HFFc6 (cell line): Measurements from ENCODE around the gene TMEM17. TPM values are rescaled to one million over a fixed set of nuclear protein-coding genes. Genes with fewer than 3 reads are reported as not detected.

Source experiments
- DNase-seq: peaks from one replicate; pipeline ENCODE4 v3.0.0-alpha.2; 2018
- H3K27ac Mint-ChIP-seq: 2 replicates; pipeline ENCODE4 v1.8.0; 2020; ENCODE audit warnings: mild to moderate bottlenecking, mixed read lengths
- H3K27me3 Mint-ChIP-seq: 2 replicates; pipeline ENCODE4 v1.8.0; 2021; ENCODE audit warnings: mild to moderate bottlenecking, moderate library complexity, mixed read lengths; ENCODE audit not compliant: insufficient read depth
- H3K36me3 Mint-ChIP-seq: 2 replicates; pipeline ENCODE4 v1.8.0; 2021; ENCODE audit warnings: low read depth, mixed read lengths
- H3K4me1 Mint-ChIP-seq: 2 replicates; pipeline ENCODE4 v1.8.0; 2020; ENCODE audit warnings: low read depth, mixed read lengths
- H3K4me3 Mint-ChIP-seq: 2 replicates; pipeline ENCODE4 v1.8.0; 2020; ENCODE audit warnings: mild to moderate bottlenecking, moderate library complexity, mixed read lengths
- H3K9me3 Mint-ChIP-seq: 2 replicates; pipeline ENCODE4 v1.8.0; 2020; ENCODE audit warnings: mild to moderate bottlenecking, mixed read lengths
- total RNA-seq, 6 experiments: library from RNA; stranded (reverse); fragmentation: NEBNext Ultra II Directional; extraction: Animal tissue kit (Norgen Biotek cat#: 25700); gene quantifications; 2 replicates in 1 of 6; 3 replicates in 5 of 6; pipeline ENCODE4 v1.2.3, GENCODE V29; 2021
- TF ChIP-seq, protein P1 (sequence below): fragments of 200-600 bp; sonication (generic); IDR thresholded peaks from 2 replicates; pipeline ENCODE4 v1.5.0; 2021; ENCODE audit warnings: antibody characterized with exemption, mild to moderate bottlenecking

Gene TMEM17
- total RNA-seq, 6 experiments from 2014 or later, result 2.4 to 4.4 (median 3.4) TPM

DNA sequence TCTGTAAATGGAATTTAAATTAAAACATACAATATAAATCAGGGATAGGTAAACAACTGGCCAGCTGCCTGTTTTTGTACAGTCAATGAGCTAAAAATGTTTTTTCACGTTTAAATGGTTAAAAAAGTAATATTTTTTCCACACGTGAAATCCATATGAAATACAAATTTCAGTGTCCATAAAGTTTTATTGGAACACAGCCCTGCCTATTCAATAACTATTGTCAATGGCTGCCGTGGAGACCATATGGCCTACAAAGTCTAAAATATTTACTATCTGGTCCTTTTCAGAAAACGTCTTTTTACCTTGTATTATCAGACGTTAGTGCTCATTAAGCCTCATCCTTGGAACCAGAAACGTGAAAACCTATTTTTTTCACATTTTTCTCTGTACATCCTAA lies 1.3 kb downstream of the TMEM17 start:
- Mint-ChIP-seq H3K4me3 (no peak overlapping the region), H3K27ac (no peak overlapping the region), H3K9me3 (no peaks in the 10 kb centered on the region)

DNA sequence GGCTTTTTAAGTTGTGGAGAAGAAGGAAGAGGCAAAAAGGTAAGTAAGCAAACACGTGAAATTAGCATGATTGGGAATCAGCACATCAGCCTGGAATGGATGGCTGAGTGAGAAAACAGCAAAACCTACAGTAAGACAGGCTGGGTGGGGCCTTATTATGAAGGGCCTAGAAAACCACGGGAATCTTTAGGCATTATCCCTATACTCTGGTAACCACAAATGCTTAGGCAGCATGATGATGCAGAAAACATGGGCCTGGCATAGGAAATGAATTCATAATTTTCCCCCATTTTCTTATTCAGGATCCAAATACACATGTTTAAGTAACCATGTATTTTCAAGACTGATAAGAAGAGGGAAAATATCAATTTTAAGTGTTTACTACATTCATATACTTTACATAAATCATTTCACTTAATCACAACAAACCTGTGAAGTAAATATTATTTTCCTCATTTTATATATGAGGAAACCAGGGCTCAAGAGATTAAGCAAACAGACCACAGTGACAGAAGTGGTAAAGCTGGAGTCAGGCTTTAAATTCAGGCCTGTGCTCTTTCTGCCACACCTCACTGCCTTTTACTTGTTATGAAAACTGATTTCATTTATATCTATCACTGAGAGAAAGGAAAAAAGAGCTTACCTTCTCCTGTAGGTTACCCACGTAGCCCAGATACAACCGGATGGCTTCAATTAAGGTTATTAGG lies 4.0 kb downstream of the TMEM17 start:
- TF ChIP-seq, protein P1, sequence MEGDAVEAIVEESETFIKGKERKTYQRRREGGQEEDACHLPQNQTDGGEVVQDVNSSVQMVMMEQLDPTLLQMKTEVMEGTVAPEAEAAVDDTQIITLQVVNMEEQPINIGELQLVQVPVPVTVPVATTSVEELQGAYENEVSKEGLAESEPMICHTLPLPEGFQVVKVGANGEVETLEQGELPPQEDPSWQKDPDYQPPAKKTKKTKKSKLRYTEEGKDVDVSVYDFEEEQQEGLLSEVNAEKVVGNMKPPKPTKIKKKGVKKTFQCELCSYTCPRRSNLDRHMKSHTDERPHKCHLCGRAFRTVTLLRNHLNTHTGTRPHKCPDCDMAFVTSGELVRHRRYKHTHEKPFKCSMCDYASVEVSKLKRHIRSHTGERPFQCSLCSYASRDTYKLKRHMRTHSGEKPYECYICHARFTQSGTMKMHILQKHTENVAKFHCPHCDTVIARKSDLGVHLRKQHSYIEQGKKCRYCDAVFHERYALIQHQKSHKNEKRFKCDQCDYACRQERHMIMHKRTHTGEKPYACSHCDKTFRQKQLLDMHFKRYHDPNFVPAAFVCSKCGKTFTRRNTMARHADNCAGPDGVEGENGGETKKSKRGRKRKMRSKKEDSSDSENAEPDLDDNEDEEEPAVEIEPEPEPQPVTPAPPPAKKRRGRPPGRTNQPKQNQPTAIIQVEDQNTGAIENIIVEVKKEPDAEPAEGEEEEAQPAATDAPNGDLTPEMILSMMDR, result no peak
- Mint-ChIP-seq H3K27me3 (no peaks in the 10 kb centered on the region), H3K4me1 (peaks cover 56% of the 10 kb centered on the region), H3K9me3 (no peaks in the 10 kb centered on the region), H3K4me3 (0 out of 2 replicates have a peak overlapping the region, but pooled peaks have one; percentile 2), H3K27ac (peak overlapping the region; percentile 91), H3K36me3 (no peaks in the 10 kb centered on the region)
- DNase-seq, result peak; percentile 80

More for the DNA sequence above, 1.3 kb downstream of the TMEM17 start:
- H3K4me1 Mint-ChIP-seq, result peaks cover 57% of the 10 kb centered on the region
- TF ChIP-seq, protein P1, result no peak
- no peaks in the 10 kb centered on the region for H3K36me3 Mint-ChIP-seq
- no peaks in the 10 kb centered on the region for H3K27me3 Mint-ChIP-seq
- DNase-seq, result no peak

DNA sequence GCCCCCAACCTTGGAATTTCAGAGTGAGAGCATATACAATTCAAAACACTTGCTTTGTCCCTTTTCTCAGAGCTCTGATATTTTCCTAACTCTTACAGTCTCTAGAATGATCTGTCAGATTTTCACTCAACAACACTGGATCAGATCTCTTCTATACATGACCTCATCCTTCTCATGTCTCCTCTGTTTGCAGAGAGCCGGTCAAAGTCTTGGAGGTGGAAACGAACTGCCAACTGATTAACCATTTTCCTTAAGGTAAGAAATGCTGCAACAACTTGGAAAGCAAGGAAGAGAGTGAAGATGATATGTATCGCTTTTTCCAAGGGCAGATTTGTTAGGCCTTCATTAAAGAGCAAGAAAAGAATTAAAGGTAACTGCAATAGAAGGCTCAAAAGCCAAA lies 4.9 kb downstream of the TMEM17 start:
- peaks cover 47% of the 10 kb centered on the region for H3K4me1 Mint-ChIP-seq
- no peak overlapping the region for H3K4me3 Mint-ChIP-seq
- peak overlapping the region; percentile 91 for H3K27ac Mint-ChIP-seq
- no peaks in the 10 kb centered on the region for H3K27me3 Mint-ChIP-seq
- no peak for DNase-seq
- no peaks in the 10 kb centered on the region for H3K9me3 Mint-ChIP-seq
- TF ChIP-seq, protein P1, result no peak
- H3K36me3 Mint-ChIP-seq, result no peaks in the 10 kb centered on the region

DNA sequence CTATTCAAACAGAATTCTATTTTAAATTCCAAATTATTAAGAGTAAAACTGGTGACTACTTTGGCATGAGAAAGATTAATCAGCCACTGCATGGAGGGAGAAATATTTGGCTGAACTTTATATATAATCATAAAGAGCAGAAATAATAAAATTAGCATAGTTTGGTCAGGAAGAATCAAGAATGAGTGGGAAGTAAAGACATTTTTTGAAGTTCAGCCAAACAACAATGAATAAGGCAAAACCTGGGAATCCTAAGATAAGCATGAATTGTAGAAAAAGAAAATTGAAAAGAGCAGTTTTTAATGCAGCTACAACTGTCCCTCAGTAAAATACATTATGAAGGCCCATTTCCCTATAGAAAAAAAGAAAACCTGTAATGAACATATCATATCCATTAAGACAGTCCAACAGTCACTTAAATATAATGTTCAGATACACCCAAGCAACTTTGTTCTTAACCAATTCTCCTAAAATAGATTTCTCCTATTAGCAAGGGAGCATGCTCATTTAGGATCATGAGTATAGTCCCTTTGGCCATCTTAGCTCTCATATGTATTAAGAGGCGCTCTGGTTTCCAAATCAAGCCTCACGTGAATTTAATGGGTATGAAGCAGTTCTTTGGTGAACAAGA lies 6.5 kb downstream of the TMEM17 start:
- no peaks in the 10 kb centered on the region for H3K9me3 Mint-ChIP-seq
- no peak overlapping the region for H3K4me3 Mint-ChIP-seq

DNA sequence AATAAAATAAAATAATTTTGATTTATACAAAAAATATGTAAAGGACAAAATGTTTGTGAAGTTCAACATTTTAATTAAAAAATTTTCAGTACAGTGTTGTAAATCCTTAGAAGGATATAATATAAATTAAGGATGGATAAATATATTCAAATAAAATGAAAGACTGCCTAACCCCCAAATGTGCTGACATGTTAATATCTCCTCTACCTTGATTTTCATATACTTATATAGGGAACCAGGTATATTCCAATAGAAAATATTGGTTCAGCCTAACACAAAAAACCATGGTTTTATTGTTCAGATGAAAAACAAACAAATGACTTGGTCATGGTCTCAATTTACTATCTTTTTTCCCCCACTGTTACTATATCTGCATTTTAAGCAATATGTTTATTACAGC lies 7.3 kb downstream of the TMEM17 start:
- TF ChIP-seq, protein P1, result no peak
- Mint-ChIP-seq H3K27me3 (no peaks in the 10 kb centered on the region), H3K4me3 (no peak overlapping the region), H3K9me3 (no peaks in the 10 kb centered on the region), H3K27ac (no peak overlapping the region), H3K4me1 (peaks cover 36% of the 10 kb centered on the region), H3K36me3 (no peaks in the 10 kb centered on the region)
- no peak for DNase-seq

More for the DNA sequence above, 6.5 kb downstream of the TMEM17 start:
- DNase-seq, result no peak
- Mint-ChIP-seq H3K36me3 (no peaks in the 10 kb centered on the region), H3K4me1 (peaks cover 37% of the 10 kb centered on the region), H3K27me3 (no peaks in the 10 kb centered on the region), H3K27ac (no peak overlapping the region; the same call in 1 of the 2 replicates)
- TF ChIP-seq, protein P1, result no peak
